A549 (cell line): Measurements from ENCODE around the gene LMAN1L. TPM values are rescaled to one million over a fixed set of nuclear protein-coding genes. Genes with fewer than 3 reads are reported as not detected.

Experiments used
- ATAC-seq, 2 experiments: fragments of 200-7000 bp in 1 of 2; fragments of >200 bp in 1 of 2; cut with Nextera tagmentation in 1 of 2; cut with Tn5 transposase in 1 of 2; 3 replicates each; pipeline versions ENCODE4 v1.8.0 to v1.9.1; 2018 to 2020; ENCODE audit warnings: mild to moderate bottlenecking in 1 of 2, moderate library complexity in 1 of 2
- CTCF ChIA-PET: fragments of 300-600 bp; sonication (Branson Sonifier 250); formaldehyde crosslinking; extraction: SDS; loops from one replicate; lab custom pipeline; 2021; ENCODE audit warnings: antibody characterized with exemption, inconsistent platforms; lab: Yijun Ruan, JAX
- POLR2A ChIA-PET: fragments of 350-600 bp; formaldehyde crosslinking; extraction: SDS; loops from one replicate; lab custom pipeline; 2021; ENCODE audit warnings: antibody characterized with exemption, inconsistent platforms; lab: Yijun Ruan, JAX
- DNase-seq, 2 experiments: peaks; one replicate each; pipeline versions ENCODE4 v3.0.0 to v3.0.0-alpha.2; 2011 to 2016; ENCODE audit warnings: low read depth in 1 of 2, low spot score in 1 of 2
- FAIRE-seq: peaks from 2 replicates; lab custom pipeline; 2011; peaks lifted over from hg19 to GRCh38; lab: Jason Lieb, UNC
- H3K27ac ChIP-seq, 2 experiments: fragments of >200 bp; sonication (Bioruptor Twin); formaldehyde crosslinking; 3 replicates each; pipeline ENCODE4 v1.5.1; 2016 to 2017
- H3K4me1 ChIP-seq: fragments of >200 bp; sonication (Bioruptor Twin); formaldehyde crosslinking; 3 replicates; pipeline ENCODE4 v1.6.1; 2016
- H3K4me2 ChIP-seq: fragments of >200 bp; sonication (Bioruptor Twin); formaldehyde crosslinking; 3 replicates; pipeline ENCODE4 v1.6.1; 2016
- H3K4me3 ChIP-seq: fragments of >200 bp; sonication (Bioruptor Twin); formaldehyde crosslinking; 3 replicates; pipeline ENCODE4 v1.5.1; 2016
- H3K9me3 ChIP-seq: fragments of >200 bp; sonication (Bioruptor Twin); formaldehyde crosslinking; 3 replicates; pipeline ENCODE4 v1.6.1; 2016
- ATOH8 ChIP-seq: fragments of 250-450 bp; sonication (Bioruptor Pico); IDR thresholded peaks from 2 replicates; pipeline ENCODE4 v1.5.0; 2020; ENCODE audit warnings: low read depth, mild to moderate bottlenecking, moderate library complexity
- CEBPB ChIP-seq, 2 experiments: fragments of >200 bp in 1 of 2; sonication (Bioruptor Twin) in 1 of 2; formaldehyde crosslinking in 1 of 2; IDR thresholded peaks; 2 replicates each; pipeline ENCODE4 v1.6.1; 2012 to 2016
- FOSB ChIP-seq: fragments of 250-450 bp; sonication (Bioruptor Pico); IDR thresholded peaks from 2 replicates; pipeline ENCODE4 v1.5.0; 2020; ENCODE audit warnings: mild to moderate bottlenecking, moderate library complexity
- GATA3 ChIP-seq: IDR thresholded peaks from 2 replicates; pipeline ENCODE4 v1.6.1; 2012; ENCODE audit warnings: borderline replicate concordance
- HDAC2 ChIP-seq: fragments of 200-600 bp; sonication (generic); IDR thresholded peaks from 2 replicates; pipeline ENCODE4 v1.6.1; 2016
- HES2 ChIP-seq: fragments of >200 bp; sonication (Bioruptor Twin); formaldehyde crosslinking; IDR thresholded peaks from 2 replicates; pipeline ENCODE4 v1.6.1; 2016
- JUN ChIP-seq, 2 experiments: fragments of >200 bp; sonication (Bioruptor Twin); formaldehyde crosslinking; IDR thresholded peaks; 2 replicates in 1 of 2; 3 replicates in 1 of 2; pipeline ENCODE4 v1.6.1; 2016 to 2017
- KDM1A ChIP-seq: fragments of 200-600 bp; sonication (generic); IDR thresholded peaks from 2 replicates; pipeline ENCODE4 v1.6.1; 2016; ENCODE audit warnings: low read depth, mild to moderate bottlenecking
- KDM5A ChIP-seq: fragments of 200-600 bp; sonication (generic); IDR thresholded peaks from 2 replicates; pipeline ENCODE4 v1.6.1; 2016; ENCODE audit warnings: antibody characterized with exemption, mild to moderate bottlenecking
- MAFK ChIP-seq: fragments of 450-650 bp; IDR thresholded peaks from 2 replicates; pipeline ENCODE4 v1.6.1; 2014; ENCODE audit not compliant: partially characterized antibody
- MAX ChIP-seq: IDR thresholded peaks from 2 replicates; pipeline ENCODE4 v1.6.1; 2012
- MAZ ChIP-seq: fragments of 150-350 bp; IDR thresholded peaks from 2 replicates; pipeline ENCODE4 v1.6.1; 2014; ENCODE audit warnings: antibody characterized with exemption, low read depth, low read length, borderline replicate concordance
- NPAS2 ChIP-seq: fragments of 250-450 bp; sonication (Bioruptor Pico); IDR thresholded peaks from 2 replicates; pipeline ENCODE4 v1.8.0; 2022; ENCODE audit warnings: mild to moderate bottlenecking, moderate library complexity, borderline replicate concordance
- PHF8 ChIP-seq: fragments of 200-600 bp; sonication (generic); IDR thresholded peaks from 2 replicates; pipeline ENCODE4 v1.6.1; 2016; ENCODE audit warnings: low read depth, mild to moderate bottlenecking, antibody characterized with exemption, moderate library complexity, borderline replicate concordance
- RARB ChIP-seq: fragments of 250-450 bp; sonication (Bioruptor Pico); IDR thresholded peaks from 2 replicates; pipeline ENCODE4 v1.8.0; 2021; ENCODE audit warnings: mild to moderate bottlenecking, moderate library complexity
- RFX5 ChIP-seq: fragments of 450-650 bp; IDR thresholded peaks from 2 replicates; pipeline ENCODE4 v1.7.1; 2014; ENCODE audit warnings: antibody characterized with exemption, mild to moderate bottlenecking, moderate library complexity
- SREBF2 ChIP-seq: fragments of 450-650 bp; IDR thresholded peaks from 2 replicates; pipeline ENCODE4 v1.6.1; 2014; ENCODE audit warnings: mild to moderate bottlenecking, moderate library complexity
- TP53 ChIP-seq: fragments of 250-450 bp; sonication (Bioruptor Pico); IDR thresholded peaks from 2 replicates; pipeline ENCODE4 v1.5.0; 2021; ENCODE audit warnings: mild to moderate bottlenecking, moderate library complexity
- USF2 ChIP-seq: fragments of 450-650 bp; IDR thresholded peaks from 2 replicates; pipeline ENCODE4 v1.6.1; 2014; ENCODE audit warnings: antibody characterized with exemption
- ZC3H11A ChIP-seq: fragments of 450-650 bp; IDR thresholded peaks from 2 replicates; pipeline ENCODE4 v1.6.1; 2014; ENCODE audit warnings: antibody characterized with exemption, mild to moderate bottlenecking
- ZNF302 ChIP-seq: fragments of 250-450 bp; sonication (Bioruptor Pico); IDR thresholded peaks from 2 replicates; pipeline ENCODE4 v1.9.0; 2021; ENCODE audit warnings: inconsistent platforms, mild to moderate bottlenecking, moderate library complexity
- WGBS: methylation state at CpG from one replicate; pipeline ENCODE4 v1.1.6; 2017; ENCODE audit errors: missing lambda C conversion rate; 5-methylcytosine and 5-hydroxymethylcytosine counted together
- polyA plus RNA-seq, 4 experiments: library from polyadenylated mRNA; depleted of rRNA in 3 of 4; stranded (reverse); fragments of >200 nt; fragmentation: RNase III in 1 of 4; extraction: RNeasy Plus Mini Kit Qiagen cat#74134 plus additional on column Dnase treatment in 1 of 4; gene quantifications; 2 replicates in 3 of 4; 3 replicates in 1 of 4; pipeline ENCODE4 v1.2.3, GENCODE V29; 2011 to 2017

LMAN1L gene
- polyA plus RNA-seq, 2 of the 4 experiments (the other 2 are of a cell fraction), result not detected

GRCh38 chr15:74770211-74770903, 42.3 kb upstream of the LMAN1L start (continued):
- TF ChIP-seq ATOH8 (CRISPR knock-in tag) (no peak), JUN (IDR thresholded peaks at IDR 0.05) (no peak), NPAS2 (CRISPR knock-in tag) (no peak)

- POLR2A ChIA-PET, result no interaction called here
- no peak overlapping the region for H3K4me3 ChIP-seq
Measured at GRCh38 chr15:74773329-74773728, 39.3 kb upstream of the LMAN1L start.

GRCh38 chr15:74773731-74774252, 38.8 kb upstream of the LMAN1L start:
- ChIA-PET CTCF (interaction anchor here (0.8 to 65.6 kb wide), 5 partner anchors 7 to 214 kb away, joined by 4 to 1908 read pairs (median 238); partner anchors contain the start of genes CPLX3, CSK, LMAN1L and ULK3), POLR2A (no interaction called here)
- 48% methylated on average over 5 of the region's 5 CpGs for WGBS
- no peak overlapping the region for H3K4me2 ChIP-seq
- DNase-seq (no peak), ATAC-seq (no peak), FAIRE-seq (no peak)
- H3K27ac ChIP-seq, result no peak overlapping the region
- no peaks in the 10 kb centered on the region for H3K9me3 ChIP-seq
- no peaks in the 10 kb centered on the region for H3K4me1 ChIP-seq
- TF ChIP-seq MAX, result no peak
- peak; percentile 71 to 75; a peak in 3 of 4 replicates for TF ChIP-seq CEBPB (IDR thresholded peaks at IDR 0.05)
- no peak for TF ChIP-seq SREBF2
- TF ChIP-seq RFX5, result no peak
- TF ChIP-seq, all 56 proteins: peak for 1
- H3K4me3 ChIP-seq, result no peak overlapping the region

More at GRCh38 chr15:74773329-74773728, 39.3 kb upstream of the LMAN1L start:
- FAIRE-seq (no peak), ATAC-seq (no peak), DNase-seq (no peak)
- 82% methylated on average over 5 of the region's 5 CpGs for WGBS
- Histone ChIP-seq H3K4me2 (no peak overlapping the region), H3K9me3 (no peaks in the 10 kb centered on the region), H3K4me1 (peaks cover 4% of the 10 kb centered on the region; the same call in 2 of the 3 replicates), H3K27ac (no peak overlapping the region)
- CTCF ChIA-PET, result interaction anchor here (0.8 to 65.6 kb wide), 7 partner anchors 7 to 215 kb away, joined by 4 to 1908 read pairs (median 107); partner anchors contain the start of genes CPLX3, CSK, LMAN1L and ULK3
- TF ChIP-seq MAFK (no peak), NPAS2 (CRISPR knock-in tag) (no peak), PHF8 (no peak), RARB (no peak), GATA3 (no peak), ZNF302 (CRISPR knock-in tag) (no peak), KDM1A (no peak), FOSB (CRISPR knock-in tag) (no peak), MAZ (no peak), USF2 (no peak), KDM5A (no peak), ZC3H11A (no peak), HDAC2 (no peak), TP53 (CRISPR knock-in tag) (no peak), ATOH8 (CRISPR knock-in tag) (no peak), CEBPB (IDR thresholded peaks at IDR 0.05) (no peak), HES2 (no peak)
